SK-N-SH (cell line): ENCODE data around the gene BABAM2. TPM values are rescaled to one million over a fixed set of nuclear protein-coding genes. Genes with fewer than 3 reads are reported as not detected.

Experiments used
- CTCF ChIA-PET: fragments of 300-600, 350-600 bp; formaldehyde crosslinking; extraction: SDS; loops from one replicate; lab custom pipeline; 2021; lab: Yijun Ruan, JAX
- POLR2A ChIA-PET: fragments of 350-600 bp; sonication (Branson Sonifier 250); formaldehyde crosslinking; extraction: SDS; loops from one replicate; lab custom pipeline; 2020; ENCODE audit warnings: antibody characterized with exemption, inconsistent platforms; lab: Yijun Ruan, JAX
- DNase-seq: peaks from one replicate; pipeline ENCODE4 v3.0.0; 2012
- H2AFZ ChIP-seq: fragments of 200-600 bp; sonication (generic); 2 replicates; pipeline ENCODE4 v1.8.1; 2016; ENCODE audit warnings: antibody characterized with exemption, mild to moderate bottlenecking, low read depth
- H3F3A ChIP-seq: fragments of 200-600 bp; sonication (generic); replicated peaks from 2 replicates; pipeline ENCODE3; 2016; ENCODE audit warnings: antibody characterized with exemption, mild to moderate bottlenecking; ENCODE audit not compliant: insufficient read depth
- H3K27ac ChIP-seq, 2 experiments: fragments of 200-500 bp in 1 of 2; fragments of 200-600 bp in 1 of 2; sonication (Bioruptor generic) in 1 of 2; sonication (generic), shearing (Covaris generic) in 1 of 2; 2 replicates each; pipeline versions ENCODE4 v1.5.1 to v1.6.1; 2014 to 2016; ENCODE audit warnings: low read depth in 2 of 2, inconsistent platforms in 1 of 2, low read length in 1 of 2, mild to moderate bottlenecking in 1 of 2, mixed read lengths in 1 of 2
- H3K27me3 ChIP-seq: fragments of 200-600 bp; sonication (generic), shearing (Covaris generic); 2 replicates; pipeline ENCODE4 v1.6.1; 2016; ENCODE audit warnings: mixed run types; ENCODE audit not compliant: insufficient read depth
- H3K36me3 ChIP-seq, 2 experiments: fragments of 200-500 bp in 1 of 2; fragments of 200-600 bp in 1 of 2; sonication (Bioruptor generic) in 1 of 2; sonication (generic) in 1 of 2; replicated peaks in 1 of 2; 2 replicates each; pipeline versions ENCODE3 to v1.5.1; 2014 to 2016; ENCODE audit warnings: low read length in 1 of 2, mild to moderate bottlenecking in 1 of 2; ENCODE audit not compliant: insufficient read depth in 2 of 2, control insufficient read depth in 1 of 2
- H3K4me1 ChIP-seq, 2 experiments: fragments of 200-500 bp in 1 of 2; fragments of 200-600 bp in 1 of 2; sonication (Bioruptor generic) in 1 of 2; sonication (generic), shearing (Covaris generic) in 1 of 2; 2 replicates each; pipeline versions ENCODE4 v1.5.1 to v1.6.1; 2014 to 2016; ENCODE audit warnings: low read depth in 1 of 2, low read length in 1 of 2, mixed run types in 1 of 2; ENCODE audit not compliant: insufficient read depth in 2 of 2, control insufficient read depth in 1 of 2
- H3K4me2 ChIP-seq: fragments of 200-600 bp; sonication (generic), shearing (Covaris generic); 2 replicates; pipeline ENCODE4 v1.6.1; 2017; ENCODE audit warnings: mixed run types
- H3K4me3 ChIP-seq, 2 experiments: fragments of 200-500 bp in 1 of 2; fragments of 200-600 bp in 1 of 2; sonication (Bioruptor generic) in 1 of 2; sonication (generic), shearing (Covaris generic) in 1 of 2; 2 replicates each; pipeline versions ENCODE4 v1.5.1 to v1.8.1; 2014 to 2016; ENCODE audit warnings: low read depth in 2 of 2, inconsistent platforms in 1 of 2, low read length in 1 of 2, mild to moderate bottlenecking in 1 of 2, mixed read lengths in 1 of 2, moderate library complexity in 1 of 2
- H3K79me2 ChIP-seq: fragments of 200-600 bp; sonication (generic); 2 replicates; pipeline ENCODE4 v1.8.1; 2017; ENCODE audit warnings: mild to moderate bottlenecking; ENCODE audit not compliant: insufficient read depth
- H3K9ac ChIP-seq: fragments of 200-600 bp; sonication (generic); 2 replicates; pipeline ENCODE4 v1.6.1; 2017; ENCODE audit warnings: mixed run types
- H3K9me2 ChIP-seq: fragments of 200-600 bp; sonication (generic); 2 replicates; pipeline ENCODE4 v1.6.1; 2017; ENCODE audit warnings: mixed run types
- H3K9me3 ChIP-seq: fragments of 200-600 bp; sonication (generic); 2 replicates; pipeline ENCODE4 v1.6.1; 2017; ENCODE audit warnings: mixed run types, mild to moderate bottlenecking, moderate library complexity
- H4K20me1 ChIP-seq: fragments of 200-600 bp; sonication (generic); 2 replicates; pipeline ENCODE4 v1.6.1; 2017; ENCODE audit warnings: mild to moderate bottlenecking, mixed run types; ENCODE audit not compliant: insufficient read depth
- CHD2 ChIP-seq: fragments of 150-350 bp; IDR thresholded peaks from 2 replicates; pipeline ENCODE4 v1.6.1; 2018; ENCODE audit warnings: low read length; ENCODE audit not compliant: partially characterized antibody
- EP300 ChIP-seq, 2 experiments: IDR thresholded peaks; 2 replicates each; pipeline versions ENCODE4 v1.4.0 to v1.6.1; 2012; ENCODE audit warnings: borderline replicate concordance in 1 of 2, low read depth in 1 of 2, low read length in 1 of 2
- MAX ChIP-seq: IDR thresholded peaks from 2 replicates; pipeline ENCODE4 v1.4.0; 2012; ENCODE audit warnings: low read depth
- MEF2A ChIP-seq: IDR thresholded peaks from 2 replicates; pipeline ENCODE4 v1.4.0; 2012; ENCODE audit warnings: low read depth, borderline replicate concordance
- MXI1 ChIP-seq: IDR thresholded peaks from 2 replicates; pipeline ENCODE4 v1.6.1; 2012; ENCODE audit warnings: mild to moderate bottlenecking, low read depth, low read length, improper control_type of control experiment
- NFIC ChIP-seq: IDR thresholded peaks from 2 replicates; pipeline ENCODE4 v1.4.0; 2012; ENCODE audit warnings: borderline replicate concordance
- NRF1 ChIP-seq: IDR thresholded peaks from 2 replicates; pipeline ENCODE4 v1.6.1; 2012; ENCODE audit warnings: low read depth, mild to moderate bottlenecking, low read length
- POLR2AphosphoS5 ChIP-seq: IDR thresholded peaks from 2 replicates; pipeline ENCODE4 v1.6.1; 2012; ENCODE audit warnings: low read depth, low read length
- RAD21 ChIP-seq: IDR thresholded peaks from 2 replicates; pipeline ENCODE4 v1.6.1; 2012; ENCODE audit warnings: mild to moderate bottlenecking, low read length
- RCOR1 ChIP-seq: fragments of 150-350 bp; IDR thresholded peaks from 2 replicates; pipeline ENCODE4 v1.6.1; 2017; ENCODE audit warnings: antibody characterized with exemption, low read length
- REST ChIP-seq: IDR thresholded peaks from 2 replicates; pipeline ENCODE4 v1.6.1; 2012; ENCODE audit warnings: mild to moderate bottlenecking, low read depth, low read length, moderate library complexity
- SIN3A ChIP-seq: IDR thresholded peaks from 2 replicates; pipeline ENCODE4 v1.6.1; 2012; ENCODE audit warnings: low read depth, mild to moderate bottlenecking, low read length, moderate library complexity, borderline replicate concordance
- TAF1 ChIP-seq: IDR thresholded peaks from 2 replicates; pipeline ENCODE4 v1.6.1; 2012; ENCODE audit warnings: low read depth, mild to moderate bottlenecking, low read length, moderate library complexity, borderline replicate concordance
- YY1 ChIP-seq: IDR thresholded peaks from 2 replicates; pipeline ENCODE4 v1.4.0; 2012; ENCODE audit warnings: low read depth, mild to moderate bottlenecking
- WGBS: methylation state at CpG from one replicate; pipeline ENCODE4 v1.1.6; 2017; ENCODE audit warnings: low lambda C conversion rate; 5-methylcytosine and 5-hydroxymethylcytosine counted together
- polyA plus RNA-seq, 3 experiments: library from polyadenylated mRNA; depleted of rRNA; stranded (reverse); fragments of >200 nt; gene quantifications; 2 replicates each; pipeline ENCODE4 v1.2.3, GENCODE V29; 2012
- TF ChIP-seq, protein P1 (sequence below): IDR thresholded peaks from 2 replicates; pipeline ENCODE4 v1.4.0; 2012; ENCODE audit warnings: low read depth, borderline replicate concordance

BABAM2 gene
- polyA plus RNA-seq, 1 of the 3 experiments (the other 2 are of a cell fraction): 34.0 TPM

DNA sequence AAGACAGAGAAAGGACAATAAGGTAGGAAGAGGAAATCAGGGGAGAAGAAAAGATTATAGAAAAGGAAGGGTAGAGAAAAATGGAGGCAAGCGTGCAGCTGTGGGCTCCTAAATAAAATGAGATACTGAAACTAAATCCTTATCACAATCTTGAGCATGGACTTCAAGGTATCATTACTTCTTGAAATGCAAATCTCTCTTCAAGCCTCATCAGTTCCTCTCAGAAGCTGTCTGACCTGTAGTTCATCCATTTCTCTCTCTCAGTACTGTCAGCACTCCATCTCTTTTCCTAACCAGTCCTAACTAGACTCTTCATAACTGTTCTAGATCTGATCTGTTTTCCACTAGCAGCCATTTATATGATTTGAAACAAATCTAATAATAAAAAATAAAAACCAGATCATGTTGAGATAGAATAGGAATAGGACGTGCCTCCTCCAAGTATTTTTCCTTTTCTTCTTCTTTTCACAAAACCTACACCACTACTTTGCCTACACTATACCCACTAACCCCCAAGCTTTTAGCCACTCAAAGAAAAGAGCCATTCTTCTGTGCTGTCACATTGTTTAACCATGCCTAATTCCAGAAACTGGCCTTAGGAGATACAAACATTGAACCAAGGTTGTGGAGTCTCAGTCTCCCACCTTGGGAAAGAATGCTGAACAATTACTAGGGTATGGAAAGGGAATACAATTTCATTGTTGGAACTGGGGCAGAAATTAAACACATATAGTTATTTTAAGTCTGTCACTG is 21.1 kb downstream of the BABAM2 start:
- no peaks in the 10 kb centered on the region for H3K9me2 ChIP-seq
- no peak overlapping the region for H2AFZ ChIP-seq
- no peak overlapping the region for H3K9ac ChIP-seq
- no peak overlapping the region for H3K27ac ChIP-seq
- CTCF ChIA-PET: no interaction called here
- no peak for TF ChIP-seq MEF2A
- no peak for TF ChIP-seq CHD2
- TF ChIP-seq RAD21: no peak
- TF ChIP-seq NRF1: no peak
- TF ChIP-seq EP300 (IDR thresholded peaks at IDR 0.05; ENCODE audit: borderline replicate concordance in 1 of 2, low read depth in 1 of 2, low read length in 1 of 2): no peak
- no peak for TF ChIP-seq TAF1
- no peak for TF ChIP-seq MAX
- TF ChIP-seq MXI1: no peak
- no peak for TF ChIP-seq REST
- no peak for TF ChIP-seq SIN3A
- TF ChIP-seq, protein P1, sequence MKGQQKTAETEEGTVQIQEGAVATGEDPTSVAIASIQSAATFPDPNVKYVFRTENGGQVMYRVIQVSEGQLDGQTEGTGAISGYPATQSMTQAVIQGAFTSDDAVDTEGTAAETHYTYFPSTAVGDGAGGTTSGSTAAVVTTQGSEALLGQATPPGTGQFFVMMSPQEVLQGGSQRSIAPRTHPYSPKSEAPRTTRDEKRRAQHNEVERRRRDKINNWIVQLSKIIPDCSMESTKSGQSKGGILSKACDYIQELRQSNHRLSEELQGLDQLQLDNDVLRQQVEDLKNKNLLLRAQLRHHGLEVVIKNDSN: no peak
- no peak for TF ChIP-seq RCOR1
- no peak for TF ChIP-seq POLR2AphosphoS5
- no peak for TF ChIP-seq NFIC
- no peak for TF ChIP-seq YY1
- no peaks in the 10 kb centered on the region for H3K27me3 ChIP-seq
- H3K9me3 ChIP-seq: no peaks in the 10 kb centered on the region
- peaks cover 6% of the 10 kb centered on the region for H3F3A ChIP-seq
- peaks cover 4 to 13% of the 10 kb centered on the region in 2 experiments; a peak in 3 of 4 replicates for H3K4me1 ChIP-seq
- no peak overlapping the region for H3K4me3 ChIP-seq
- POLR2A ChIA-PET: no interaction called here
- H3K36me3 ChIP-seq: no peaks in the 10 kb centered on the region
- no peak overlapping the region for H3K4me2 ChIP-seq
- 88% methylated on average over 2 of the region's 2 CpGs for WGBS
- no peaks in the 10 kb centered on the region for H3K79me2 ChIP-seq
- DNase-seq: no peak
- no peaks in the 10 kb centered on the region for H4K20me1 ChIP-seq
